ENCODE measurements around the gene CRYBG2.
"Not testable (repeated sequence)": the region's sequence is repeated elsewhere in the genome, so short reads cannot be mapped to it uniquely, and the experiment has no call there.

Gene CRYBG2

DNA sequence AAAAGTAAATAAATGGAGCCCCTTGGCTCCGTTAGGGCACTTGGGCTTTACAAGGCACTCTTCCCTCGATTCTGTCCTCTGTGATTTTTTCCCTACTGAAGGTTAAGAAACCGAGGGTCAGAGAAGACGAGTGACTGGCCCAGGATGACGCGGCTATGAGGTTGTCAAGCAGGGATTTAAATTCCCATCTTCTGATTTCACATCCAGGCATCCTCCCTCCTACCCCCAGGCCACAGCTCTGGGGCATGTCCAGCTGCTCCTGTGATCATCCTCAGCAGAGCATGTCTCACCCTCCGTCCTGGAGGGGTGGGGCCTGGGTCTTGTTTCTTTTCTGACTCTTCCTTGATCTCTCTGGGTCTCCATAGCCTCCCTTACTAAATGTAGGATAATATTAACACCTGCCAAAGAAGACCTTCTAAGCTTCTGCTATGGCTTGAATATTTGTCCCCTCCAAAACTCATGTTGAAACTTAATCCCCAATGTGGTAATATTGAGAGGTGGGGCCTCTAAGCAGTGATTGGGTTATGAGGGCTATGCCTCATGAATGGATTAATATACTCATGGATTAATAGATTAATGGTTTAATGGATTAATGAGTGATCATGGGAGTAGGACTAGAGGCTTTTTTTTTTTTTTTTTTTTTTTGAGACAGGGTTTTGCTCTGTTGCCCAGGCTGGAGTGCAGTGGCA lies 4.6 kb downstream of the CRYBG2 start:
- DNase-seq (ENCODE audit: low read depth) = no peak

DNA sequence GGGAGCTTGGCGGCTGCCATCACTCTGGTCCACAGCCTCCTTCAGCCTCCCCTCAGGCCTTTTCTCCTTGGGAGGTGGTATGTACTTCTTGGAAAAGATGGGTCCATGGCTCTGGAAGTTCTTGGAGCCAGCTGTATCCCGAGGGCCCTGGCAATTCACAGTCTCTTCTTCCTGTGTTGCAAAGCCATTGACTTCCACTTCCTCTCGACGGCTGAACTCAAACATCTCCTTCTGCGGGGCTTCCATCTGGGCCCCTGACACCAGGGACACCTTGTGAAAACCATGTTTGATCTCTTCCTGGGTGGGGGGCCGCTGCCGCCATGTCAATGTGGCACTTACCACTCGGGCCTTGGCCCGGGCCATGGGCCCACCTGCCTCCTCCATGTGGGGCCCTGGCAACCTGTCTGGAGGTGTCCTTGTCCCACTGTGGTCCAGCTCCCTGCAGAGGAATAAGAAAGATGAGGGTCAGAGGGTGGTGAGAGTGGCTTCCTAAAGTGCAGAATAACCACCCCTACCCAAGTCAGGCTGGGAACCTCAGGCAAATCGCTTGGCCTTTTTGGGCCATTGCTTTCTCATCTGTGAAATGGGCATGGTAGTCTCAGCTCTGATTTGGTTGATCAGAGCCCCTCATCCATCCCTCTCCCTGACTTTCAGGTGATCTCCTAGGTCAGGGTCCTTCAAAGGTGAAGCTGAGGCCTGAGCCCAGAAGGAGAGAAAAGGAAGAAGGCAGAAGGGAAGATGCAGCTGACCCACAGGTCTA lies 7.5 kb downstream of the CRYBG2 start:
- DNase-seq (ENCODE audit: low read depth) = no peak

DNA sequence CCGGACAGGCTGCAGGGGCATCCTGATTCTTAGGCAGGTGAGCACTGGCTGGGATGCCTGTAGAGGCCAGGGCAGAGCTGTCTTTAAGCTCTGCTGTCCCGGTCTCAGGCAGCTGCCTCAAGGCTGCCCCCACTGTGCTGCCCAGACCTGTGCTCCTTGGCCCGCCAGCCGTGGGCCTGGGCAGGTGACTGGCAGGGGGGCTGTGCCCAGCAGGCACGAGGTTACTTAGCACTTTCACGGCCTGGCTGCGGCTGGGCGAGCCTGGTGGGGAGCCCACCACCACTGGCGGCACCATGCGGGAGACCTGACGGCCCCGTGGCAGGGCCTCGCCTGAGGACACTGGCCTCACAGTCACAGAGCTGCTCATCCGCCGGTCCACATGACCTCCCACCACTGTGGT lies 8.2 kb downstream of the CRYBG2 start:
- DNase-seq (ENCODE audit: low read depth) = no peak

DNA sequence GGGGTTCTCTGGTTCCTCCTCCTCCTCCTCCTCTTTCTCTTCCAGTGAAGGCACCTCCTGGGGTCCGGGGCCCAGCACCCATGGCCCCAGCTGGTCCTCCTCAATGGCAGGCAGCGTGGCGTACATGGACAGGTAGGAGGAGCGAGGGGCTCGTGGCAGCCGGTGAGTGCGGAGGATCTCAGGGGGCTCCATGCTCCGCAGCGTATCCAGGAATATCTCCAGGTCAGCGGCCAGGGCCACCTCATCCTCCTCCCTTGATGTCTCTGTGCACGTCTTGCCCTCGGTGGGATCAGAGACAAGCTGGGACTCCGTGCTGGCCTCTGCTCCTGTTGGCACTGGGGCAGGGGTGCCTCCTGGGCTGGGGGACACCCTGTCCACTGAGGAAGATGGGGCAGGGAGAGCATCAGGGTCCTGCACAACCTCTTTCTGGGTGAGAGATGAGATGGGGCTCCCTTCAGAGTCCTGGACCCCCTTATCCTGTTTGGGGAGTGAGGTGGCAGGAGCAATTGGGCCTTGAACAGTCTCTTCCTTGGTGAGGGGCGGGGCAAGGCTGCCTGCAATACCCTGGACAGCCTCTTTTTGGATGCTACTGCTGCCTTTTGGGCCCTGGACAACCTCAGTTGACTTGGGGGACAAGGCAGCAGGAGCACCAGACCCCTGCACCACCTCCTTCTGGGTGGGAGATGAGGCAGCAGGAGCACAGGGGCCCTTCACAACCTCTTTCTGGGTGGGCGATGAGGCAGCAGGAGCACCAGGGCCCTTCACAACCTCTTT lies 9.6 kb downstream of the CRYBG2 start:
- DNase-seq (ENCODE audit: low read depth) = no peak

DNA sequence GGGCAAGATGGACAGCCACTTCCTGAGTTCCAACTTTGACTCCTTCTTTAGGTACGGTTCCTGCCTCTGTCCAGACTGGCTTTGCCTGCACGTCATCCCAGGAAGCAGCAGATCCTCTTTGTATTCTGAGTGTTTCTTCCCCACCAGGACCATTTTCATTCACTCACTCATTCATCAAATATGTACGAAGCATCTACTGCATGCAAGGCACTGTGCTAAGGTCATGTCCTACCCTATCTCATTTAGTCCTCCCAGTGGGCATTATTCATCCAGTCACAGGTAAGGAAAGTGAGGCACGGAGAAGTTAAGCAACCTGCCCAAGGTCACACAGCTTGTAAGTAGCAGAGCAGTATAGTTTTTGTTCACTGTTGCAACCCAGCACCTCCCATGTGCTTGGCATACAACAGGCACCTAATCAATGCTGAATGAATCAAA lies 13.9 kb downstream of the CRYBG2 start:
- no peak for DNase-seq (ENCODE audit: low read depth)

DNA sequence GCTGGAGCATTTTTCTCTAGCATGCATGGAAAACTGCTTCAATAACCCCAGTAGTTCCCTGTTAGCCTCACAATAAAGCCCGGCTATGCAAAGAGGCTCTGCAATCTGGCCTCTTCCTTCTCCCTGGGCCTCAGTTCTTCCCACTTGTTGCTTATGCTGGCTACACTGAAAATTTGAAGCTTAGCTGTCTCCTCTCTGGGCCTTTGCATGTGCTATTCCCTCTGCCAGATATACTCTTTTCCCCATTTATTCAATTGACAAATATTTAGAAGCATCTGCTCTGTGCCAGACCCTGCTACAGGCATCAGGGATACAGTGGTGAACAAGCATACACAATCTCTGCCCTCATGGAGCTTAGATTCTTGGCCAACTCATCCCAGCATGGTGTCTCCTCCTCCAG lies 15.3 kb downstream of the CRYBG2 start:
- no peak for DNase-seq (ENCODE audit: low read depth)

DNA sequence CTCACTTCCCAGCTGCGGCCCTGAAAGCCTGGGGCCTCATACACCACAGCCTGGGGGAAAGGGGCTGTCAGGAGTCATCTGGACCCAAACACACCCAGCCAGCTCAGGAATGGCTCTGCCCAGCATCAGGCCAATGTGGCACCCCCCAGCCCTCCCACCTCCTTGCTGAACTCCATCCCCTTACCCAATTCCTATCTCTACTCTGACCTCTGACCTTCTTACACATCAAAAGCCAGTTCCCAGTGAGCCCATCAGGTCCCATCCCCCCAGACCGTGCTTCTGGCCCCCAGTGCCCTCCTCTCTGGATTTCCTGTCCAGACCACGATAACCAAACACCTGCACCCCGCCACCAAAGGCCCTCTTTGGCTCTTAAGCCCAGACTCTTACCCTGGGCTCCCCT lies 16.3 kb downstream of the CRYBG2 start:
- DNase-seq (ENCODE audit: low read depth) = no peak

DNA sequence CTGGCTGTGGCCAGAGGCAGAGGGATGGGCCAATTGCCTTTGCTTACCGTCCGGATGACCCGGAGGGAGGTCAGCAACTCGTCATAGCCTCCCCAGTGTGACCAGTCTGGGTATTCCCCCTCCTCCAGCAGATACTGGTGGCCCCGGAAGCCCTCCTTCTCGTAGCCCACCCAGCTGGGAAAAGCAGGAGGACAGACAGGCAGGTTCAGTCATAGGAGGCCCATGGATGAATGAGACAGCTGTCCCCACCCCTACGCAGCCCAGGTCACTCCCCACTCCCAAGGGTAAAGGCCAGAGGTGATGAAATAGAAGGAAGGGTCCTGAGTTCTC lies 16.8 kb downstream of the CRYBG2 start:
- DNase-seq (ENCODE audit: low read depth) = no peak

DNA sequence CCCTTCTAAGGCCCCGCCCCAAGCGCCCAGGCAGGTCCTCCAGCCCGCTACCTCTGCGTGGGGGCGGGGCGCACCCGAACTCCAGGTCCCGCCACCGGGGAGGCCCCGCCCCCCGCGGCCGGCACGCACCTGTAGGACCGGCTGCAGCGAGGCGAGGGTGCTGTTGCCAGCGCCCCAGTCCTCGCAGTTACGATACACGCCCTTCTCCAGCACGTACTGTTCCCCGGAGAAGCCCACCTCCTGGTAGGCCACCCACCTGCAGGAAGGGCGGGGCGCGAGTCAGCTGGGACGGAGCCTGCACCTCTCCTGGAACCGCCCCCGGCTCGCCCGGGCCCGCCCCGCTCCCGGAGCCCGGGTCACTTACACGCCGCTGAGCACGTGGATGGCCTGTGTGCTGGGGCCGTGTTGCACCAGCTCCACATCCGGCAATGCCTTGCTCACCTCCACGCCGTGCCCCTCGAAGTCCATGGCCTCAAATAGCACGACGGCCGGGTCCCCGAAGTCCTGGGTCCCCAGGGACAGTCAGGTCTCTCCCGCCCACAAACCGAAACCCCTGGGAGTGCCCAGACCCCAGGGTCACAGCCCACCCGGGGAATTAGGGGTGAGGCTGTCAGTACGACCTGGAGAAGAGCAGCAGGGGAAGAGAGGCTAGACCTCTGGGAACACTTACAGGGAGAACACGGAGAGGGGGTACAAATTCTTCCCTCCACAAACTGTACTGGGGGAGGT lies 17.3 kb downstream of the CRYBG2 start:
- peak; percentile 71 for DNase-seq (ENCODE audit: low read depth)

DNA sequence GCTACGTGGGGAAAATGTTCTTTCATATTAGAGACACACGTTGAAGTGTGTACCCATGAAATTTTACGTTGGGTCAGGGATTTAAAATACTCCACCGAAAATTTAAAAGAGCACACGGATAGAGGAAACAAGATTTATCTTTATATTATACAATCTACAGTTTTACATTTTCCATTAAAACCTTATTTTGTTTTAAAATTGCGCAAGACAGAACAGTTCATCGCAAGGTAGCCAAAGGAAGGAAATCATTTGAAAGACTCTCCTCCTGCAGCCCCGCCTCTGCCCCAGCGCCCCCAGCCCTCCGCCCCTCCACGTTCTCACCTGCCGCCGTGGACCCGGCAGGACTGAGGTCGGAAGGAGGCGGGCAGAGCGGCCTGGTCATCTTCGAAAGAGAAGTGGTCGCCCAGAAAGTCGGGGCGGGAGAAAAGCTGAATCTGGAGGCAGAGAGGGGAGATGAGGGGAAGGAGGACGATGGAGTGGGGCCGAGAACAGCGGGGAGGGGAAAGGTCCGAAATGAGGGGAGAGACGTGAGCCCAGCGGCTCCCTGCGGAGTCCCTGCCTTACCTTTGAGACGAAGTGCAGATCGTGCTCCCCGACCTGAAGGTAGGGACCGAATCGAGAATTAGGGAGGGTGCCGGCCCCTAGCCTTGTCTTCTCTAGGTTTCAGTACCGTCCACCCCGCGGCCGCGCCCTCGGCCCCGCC lies 18.0 kb downstream of the CRYBG2 start:
- no peak for DNase-seq (ENCODE audit: low read depth)

DNA sequence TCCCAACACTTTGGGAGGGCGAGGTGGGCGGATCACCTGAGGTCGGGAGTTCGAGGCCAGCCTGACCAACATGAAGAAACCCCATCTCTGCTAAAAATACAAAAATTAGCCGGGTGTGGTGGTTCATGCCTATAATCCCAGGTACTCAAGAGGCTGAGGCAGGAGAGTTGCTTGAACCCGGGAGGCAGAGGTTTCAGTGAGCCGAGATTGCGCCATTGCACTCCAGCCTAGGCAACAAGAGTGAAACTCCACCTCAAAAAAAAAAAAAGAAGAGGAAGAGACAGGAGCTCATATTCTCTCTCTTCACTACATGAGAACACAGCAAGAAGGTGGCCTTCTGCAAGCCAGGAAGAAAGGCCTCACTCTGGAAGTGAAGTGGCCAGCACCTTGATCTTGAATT lies 20.6 kb downstream of the CRYBG2 start:
- DNase-seq (ENCODE audit: low read depth) = not testable (repeated sequence)

DNA sequence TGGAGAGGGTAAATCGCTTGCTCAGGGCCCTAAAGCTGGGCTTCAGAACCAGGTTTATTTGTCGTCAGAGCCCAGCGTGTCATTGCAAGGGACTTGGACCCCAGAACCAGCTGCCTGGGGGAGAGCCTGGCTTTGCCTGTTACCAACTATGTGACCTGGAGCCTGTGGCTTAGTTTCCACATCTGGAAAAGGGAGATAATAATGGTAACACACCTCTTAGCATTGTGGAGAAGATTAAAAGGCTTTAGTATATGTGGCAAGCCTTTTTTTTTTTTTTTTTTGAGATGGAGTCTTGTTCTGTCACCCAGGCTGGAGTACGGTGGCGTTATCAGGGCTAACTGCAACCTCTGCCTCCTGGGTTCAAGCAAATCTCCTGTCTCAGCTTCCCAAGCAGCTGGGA lies 23.7 kb downstream of the CRYBG2 start:
- DNase-seq (ENCODE audit: low read depth) = no peak

DNA sequence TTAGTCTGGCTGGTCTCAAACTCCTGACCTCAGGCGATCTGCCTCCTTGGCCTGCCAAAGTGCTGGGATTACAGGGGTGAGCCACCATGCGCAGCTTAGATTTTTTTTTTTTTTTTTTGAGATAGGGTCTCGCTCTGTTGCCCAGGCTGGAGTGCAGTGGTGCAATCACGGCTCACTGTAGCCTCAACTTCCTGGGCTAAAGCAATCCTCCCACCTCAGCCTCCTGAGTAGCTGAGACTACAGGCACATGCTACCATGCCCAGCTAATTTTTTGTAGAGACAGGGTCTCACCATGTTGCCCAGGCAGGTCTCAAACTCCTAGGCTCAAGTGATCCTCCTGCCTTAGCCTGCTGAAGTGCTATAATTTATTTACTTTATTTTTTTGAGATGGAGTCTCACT lies 24.6 kb downstream of the CRYBG2 start:
- DNase-seq (ENCODE audit: low read depth) = not testable (repeated sequence)

DNA sequence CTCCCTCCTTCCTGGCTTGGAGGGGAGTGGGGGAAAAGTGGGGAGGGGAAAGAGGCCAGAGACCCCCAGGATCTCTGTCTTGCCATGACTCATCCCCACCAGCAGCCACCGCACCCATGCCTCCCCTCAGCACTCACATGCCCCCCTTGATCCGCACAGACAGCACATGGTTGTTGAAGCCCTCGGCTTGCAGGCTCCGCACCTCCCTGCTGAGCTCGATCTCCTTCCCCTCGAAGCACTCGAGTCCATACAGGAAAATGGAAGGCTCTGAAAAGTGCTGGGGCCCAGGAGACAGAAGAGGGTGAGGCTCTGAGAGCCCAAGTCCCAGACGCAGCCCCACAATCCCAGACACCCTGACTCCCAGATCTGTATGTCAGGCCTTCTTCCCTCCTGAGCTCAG lies 25.3 kb downstream of the CRYBG2 start:
- DNase-seq (ENCODE audit: low read depth) = no peak

DNA sequence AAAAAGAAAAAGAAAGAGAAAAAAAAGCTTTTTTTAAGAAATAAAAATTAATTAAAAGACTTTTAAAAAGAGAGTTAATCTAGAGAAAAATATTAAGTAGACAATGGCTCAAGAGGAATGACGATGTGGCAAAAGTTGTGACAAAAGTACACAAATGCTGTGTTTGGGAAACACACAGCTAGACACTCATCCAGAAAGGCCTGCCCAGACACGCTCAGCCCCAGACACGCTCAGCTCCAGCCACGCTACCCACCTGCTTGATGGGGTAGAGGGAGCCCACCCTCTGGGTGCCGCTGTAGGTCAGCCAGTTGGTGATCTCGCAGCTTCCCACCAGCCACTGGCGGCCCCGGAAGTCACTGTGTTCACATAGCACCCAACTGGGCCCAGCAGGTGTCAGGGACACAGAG lies 26.0 kb downstream of the CRYBG2 start:
- DNase-seq (ENCODE audit: low read depth) = no peak

DNA sequence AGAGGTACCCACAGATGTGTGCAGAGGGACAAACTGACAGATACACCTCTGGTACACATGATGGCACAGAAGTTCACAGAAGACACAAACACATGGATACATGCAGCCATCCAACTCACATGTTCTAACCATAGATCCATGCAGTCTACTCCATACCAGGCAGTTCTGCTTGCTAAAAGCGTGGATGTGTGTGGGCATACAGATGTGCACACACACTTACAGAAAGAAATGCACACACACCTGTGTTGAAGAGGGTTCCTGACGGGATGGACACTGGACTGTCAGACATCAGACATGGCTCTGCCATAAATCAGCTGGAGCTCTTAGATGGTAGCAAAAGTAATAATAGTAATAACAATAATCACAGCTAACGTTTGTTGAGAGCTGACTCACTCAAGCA lies 29.4 kb downstream of the CRYBG2 start:
- DNase-seq (ENCODE audit: low read depth) = no peak

DNA sequence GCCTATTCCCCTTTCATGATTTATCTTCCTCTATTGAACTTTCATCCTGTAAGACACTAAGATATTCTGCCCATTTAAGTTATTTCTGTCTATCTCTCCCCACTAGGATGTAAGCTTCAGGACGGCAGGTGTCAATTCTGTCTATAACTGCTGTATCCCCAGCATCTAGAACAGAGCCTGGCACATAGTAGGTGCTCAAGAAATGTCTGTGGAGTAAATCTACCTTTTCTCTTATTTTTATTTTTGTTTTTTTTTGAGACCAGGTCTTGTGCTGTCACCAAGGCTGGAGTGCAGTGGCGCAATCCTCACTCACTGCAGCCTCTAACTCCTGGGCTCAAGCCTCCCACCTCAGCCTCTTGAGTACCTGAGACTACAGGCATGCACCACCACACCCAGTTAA lies 30.5 kb downstream of the CRYBG2 start:
- DNase-seq (ENCODE audit: low read depth) = no peak

DNA sequence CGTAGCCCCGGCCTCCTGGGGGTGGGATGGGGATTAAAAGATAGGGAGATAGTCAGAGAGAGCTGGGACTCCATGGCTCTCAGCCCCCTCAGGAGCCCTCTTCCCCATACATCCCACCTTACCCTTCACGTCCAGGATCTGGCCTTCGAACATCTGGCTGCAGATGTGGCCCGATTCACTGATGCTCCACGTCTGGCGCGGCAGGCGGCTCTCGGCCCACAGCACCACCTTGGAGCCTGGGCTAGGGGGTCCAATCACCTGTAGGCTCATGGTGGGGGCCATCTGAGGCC lies 31.9 kb downstream of the CRYBG2 start:
- DNase-seq (ENCODE audit: low read depth) = no peak

DNA sequence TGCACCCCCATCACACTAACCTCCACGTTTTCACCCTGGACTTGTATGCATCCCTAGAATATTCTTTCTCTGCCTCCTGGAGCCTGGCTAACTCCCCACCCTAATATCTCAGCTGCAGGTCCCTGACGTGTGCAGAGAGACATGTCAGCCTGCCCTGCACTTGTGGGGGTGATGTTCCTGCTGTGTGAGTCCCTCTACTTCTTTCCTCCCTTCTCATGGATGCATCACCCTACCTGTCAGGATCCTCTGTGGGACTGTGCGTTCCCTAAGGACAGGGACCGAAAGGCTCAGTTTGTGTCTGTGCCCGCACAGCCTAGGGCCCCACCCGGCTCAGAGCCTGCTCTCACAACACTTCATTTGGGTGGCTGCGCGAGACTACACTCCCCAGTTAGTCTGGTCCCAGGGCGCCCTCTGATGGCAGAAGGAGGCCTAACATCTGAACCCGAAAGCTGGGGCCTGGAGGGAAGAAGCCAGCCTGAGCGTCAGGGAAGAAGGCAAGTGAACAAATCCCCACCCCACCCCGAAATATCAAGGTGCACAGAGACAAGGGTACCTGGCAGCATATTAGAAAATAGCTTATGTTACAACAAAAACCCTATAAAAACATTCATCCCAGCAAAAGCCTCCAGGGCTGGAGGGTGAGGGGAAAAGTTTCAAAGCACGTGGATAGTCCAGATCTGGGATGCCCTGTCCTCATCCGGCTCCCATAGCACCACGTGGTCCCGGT lies 32.5 kb downstream of the CRYBG2 start:
- DNase-seq (ENCODE audit: low read depth) = peak; percentile 95

DNA sequence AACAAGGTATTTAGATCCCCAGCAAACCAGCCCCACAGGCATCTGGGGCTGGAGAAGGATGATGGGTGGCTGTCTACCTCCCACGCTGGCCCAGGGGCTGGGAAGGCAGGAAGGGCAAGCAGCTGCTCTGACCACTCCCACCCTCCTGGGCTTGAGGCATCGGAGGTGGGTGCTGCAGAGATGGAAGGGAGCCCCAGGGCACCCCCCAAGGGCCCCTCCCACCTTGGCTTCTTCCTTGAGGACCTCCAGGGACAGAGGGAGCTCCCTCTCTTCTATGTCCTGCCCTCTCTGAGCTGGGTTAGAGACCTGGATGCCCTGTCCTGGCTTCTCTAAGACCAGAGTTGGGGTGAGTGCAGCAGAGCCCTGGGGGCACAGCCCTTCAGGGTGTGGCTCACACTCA lies 33.0 kb downstream of the CRYBG2 start:
- DNase-seq (ENCODE audit: low read depth) = no peak

DNA sequence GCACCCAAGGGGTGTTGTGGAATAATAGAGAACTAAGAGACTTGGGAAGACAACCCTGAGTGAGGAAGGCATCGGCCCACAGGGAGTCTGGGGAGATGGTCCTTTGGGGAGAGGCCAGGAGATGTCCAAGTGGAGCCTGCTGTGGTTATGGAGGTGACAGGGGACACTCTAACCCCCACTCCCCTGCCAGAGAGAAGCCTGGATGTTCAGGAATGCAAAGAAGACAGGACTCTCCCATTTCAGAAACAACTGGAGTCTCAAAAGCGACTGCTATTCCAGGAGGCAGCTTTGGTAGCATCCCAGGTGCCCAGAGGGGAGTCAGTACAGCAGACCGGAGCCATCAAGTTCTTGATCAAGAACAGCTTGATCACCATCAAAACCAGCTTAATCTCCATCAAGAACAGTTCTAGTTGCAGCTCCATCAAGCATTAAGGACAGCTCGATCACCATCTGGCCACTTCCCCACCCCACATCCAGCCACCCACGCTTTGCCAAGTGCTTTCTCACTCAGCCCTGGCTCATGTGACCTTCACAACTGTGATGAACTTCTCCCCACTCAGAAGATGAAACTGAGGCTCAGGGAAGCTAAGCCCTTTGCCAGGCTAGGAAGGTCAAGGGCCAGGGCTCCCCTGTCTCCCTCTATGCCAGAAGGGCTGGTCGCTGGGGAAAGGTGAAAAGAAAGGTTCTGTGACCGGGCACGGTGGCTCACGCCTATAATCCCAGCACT lies 35.4 kb downstream of the CRYBG2 start:
- no peak for DNase-seq (ENCODE audit: low read depth)
